Cortex of kidney (tissue), 1 donor: ENCODE measurements around the gene UNC13C.

Source experiments
- DNase-seq: peaks from one replicate; lab custom pipeline; 2025; lab: John Stamatoyannopoulos, UW

Gene UNC13C

DNA sequence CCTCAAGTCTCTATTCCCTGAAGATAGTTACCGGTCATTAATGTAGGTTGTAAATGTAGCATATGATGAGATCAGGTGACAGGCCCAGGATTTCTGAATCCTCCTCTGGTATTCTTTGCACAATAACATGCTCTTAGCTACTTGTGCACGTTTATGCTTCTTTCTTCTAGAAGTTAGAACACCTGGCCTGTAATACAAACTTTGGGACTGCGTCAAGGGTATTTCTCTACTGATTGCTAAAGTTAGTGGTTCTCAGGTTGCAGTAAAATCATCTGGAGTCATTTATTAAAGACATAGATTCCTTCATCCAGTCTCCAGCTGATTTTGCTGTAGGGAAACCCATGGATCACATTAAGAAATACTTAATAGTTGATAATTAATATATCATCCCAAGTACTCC lies 48.0 kb downstream of the UNC13C start:
- no peak for DNase-seq

GRCh38 chr15:54026891-54027290 lies 48.6 kb downstream of the UNC13C start:
- DNase-seq: no peak

- DNase-seq: no peak
These were observed 50.8 kb downstream of the UNC13C start for GRCh38 chr15:54029081-54029480.

DNA sequence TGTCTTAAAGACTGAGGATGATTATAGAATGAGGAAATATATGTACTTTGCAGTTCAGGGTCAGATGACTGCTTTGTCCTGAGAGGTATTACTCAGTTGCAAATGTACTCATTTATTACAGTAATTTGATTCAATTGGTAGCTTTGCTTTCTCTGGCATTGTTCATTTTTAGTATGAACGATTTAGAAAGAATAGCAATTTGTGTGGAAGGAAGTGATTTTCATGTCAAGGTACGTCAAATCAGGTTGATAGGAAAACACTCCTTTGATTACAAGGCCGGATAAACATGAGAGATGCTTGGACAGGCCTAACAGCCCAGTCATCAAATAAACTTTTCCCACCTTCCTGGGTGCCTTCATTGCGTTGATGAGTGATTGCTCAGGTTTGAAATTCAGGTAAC lies 53.8 kb downstream of the UNC13C start:
- DNase-seq: no peak

- no peak for DNase-seq
These were observed 55.2 kb downstream of the UNC13C start for GRCh38 chr15:54033356-54033860.

GRCh38 chr15:54033869-54034458 lies 55.7 kb downstream of the UNC13C start:
- no peak for DNase-seq

DNA sequence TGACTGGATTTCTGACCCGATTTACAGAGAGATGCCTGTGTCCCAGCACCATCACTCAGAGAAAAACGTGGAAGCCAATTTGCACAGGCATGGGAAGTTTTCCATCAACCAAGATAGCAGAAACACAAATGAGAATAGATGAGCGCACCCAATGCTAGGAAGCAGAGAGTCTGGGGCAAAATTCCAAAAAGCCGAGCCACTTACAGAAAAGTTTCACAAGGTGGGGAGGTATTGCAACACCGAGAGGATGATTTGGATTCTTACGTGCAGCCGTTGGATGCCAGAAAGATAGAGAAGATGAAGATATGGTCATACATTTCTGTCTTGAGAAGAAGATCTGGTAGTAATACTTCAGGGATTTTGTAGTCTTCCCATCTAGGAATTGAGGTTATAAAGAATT lies 57.4 kb downstream of the UNC13C start:
- no peak for DNase-seq

GRCh38 chr15:54045397-54045796 lies 67.2 kb downstream of the UNC13C start:
- DNase-seq: no peak

DNA sequence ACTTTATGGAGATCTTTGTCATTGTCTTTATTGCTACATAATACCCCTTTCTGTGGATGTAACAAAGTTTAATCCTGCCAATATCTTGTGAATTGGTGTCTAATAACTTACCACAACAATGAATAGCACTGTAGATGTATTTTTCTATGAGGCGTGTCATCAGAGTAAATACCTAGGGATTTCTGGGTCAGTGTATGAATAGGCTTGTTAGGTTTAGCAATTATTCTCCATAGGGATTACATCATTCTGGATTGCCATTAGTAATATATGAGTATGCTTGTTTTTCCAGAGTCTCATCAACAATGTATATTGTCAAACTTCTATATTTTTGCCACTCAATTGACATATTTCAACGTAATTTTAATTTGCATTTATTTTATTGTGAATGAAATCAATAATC lies 67.9 kb downstream of the UNC13C start:
- no peak for DNase-seq

DNA sequence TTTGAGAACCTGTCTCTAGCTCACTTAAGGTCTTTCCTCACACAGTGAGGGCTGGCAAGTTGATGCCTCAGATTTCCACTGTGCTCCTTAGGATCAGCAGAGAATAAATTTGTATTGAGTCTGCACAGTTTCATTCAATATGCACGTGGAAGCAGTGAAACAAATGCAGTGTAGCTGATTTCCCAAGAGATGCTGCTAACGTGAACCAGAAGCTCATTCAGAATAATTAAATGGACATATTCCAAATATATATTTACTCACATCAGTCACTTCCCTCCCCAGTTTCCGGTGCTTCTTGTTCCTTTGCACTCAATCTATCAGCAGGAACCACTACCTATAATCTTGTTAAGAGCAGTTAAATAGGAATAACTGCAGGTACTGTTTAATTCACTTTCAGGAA lies 86.1 kb downstream of the UNC13C start:
- DNase-seq: no peak

GRCh38 chr15:54066403-54066802 lies 88.2 kb downstream of the UNC13C start:
- DNase-seq: no peak

- DNase-seq: no peak
These were observed 104.7 kb downstream of the UNC13C start for GRCh38 chr15:54082836-54083492.

DNA sequence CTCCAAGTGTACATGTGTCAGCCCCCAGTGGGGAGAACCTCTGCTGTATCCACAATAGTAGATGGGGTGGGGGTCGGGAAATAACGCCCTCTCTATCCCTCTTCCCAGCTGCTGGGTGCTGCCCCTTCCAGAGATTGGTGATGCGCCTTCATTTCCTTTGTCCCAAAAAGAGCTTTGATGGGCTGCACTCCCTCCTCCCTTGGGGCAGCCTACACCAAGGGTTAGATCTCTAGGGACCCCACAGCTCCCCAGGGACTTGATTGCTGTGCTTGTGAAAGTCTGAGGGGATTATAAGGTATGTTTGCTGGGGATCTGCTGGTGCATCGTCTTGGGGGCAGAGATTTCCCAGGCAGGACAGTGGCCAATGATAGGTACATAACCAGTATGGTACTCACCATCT lies 105.3 kb downstream of the UNC13C start:
- no peak for DNase-seq

DNA sequence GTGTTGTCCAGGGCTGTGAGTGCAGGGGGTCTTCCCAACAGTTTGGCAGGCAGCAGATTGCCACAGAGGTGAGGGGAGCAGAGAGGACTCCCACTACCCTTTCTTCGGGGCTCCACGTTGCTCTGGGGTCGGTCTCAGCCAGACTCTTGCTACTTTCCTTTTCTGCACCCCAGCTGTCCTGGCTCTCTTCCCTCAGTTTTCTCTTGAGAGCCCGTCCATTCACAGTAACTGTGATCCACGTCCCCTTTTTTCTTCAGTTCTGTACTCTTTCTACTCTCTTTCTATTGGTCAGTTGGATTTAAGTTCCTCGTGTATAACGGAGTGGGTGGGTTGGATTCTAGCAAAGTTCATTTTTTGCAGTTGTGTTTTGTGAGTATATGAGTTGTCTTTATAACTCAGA lies 105.8 kb downstream of the UNC13C start:
- no peak for DNase-seq

GRCh38 chr15:54088837-54089236 lies 110.6 kb downstream of the UNC13C start:
- DNase-seq: no peak

DNA sequence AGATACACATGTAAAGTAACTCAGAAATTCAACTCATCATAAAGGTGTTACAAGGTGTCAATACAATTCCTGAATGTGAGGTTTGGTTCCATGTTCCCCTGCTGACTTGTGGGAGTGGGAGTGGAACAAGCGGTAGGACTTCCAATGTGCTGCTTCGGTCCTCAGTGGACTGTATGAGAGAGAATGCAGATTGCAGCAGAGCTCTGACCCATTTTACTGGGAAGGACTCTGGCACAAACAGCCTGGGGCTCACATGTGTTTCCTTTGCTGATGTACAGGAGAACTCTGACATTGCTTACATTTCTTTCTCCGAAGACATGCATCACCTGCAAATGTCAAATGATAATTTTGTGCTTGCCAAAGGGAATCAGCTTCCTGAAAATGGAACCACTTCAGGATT lies 111.5 kb downstream of the UNC13C start:
- no peak for DNase-seq

GRCh38 chr15:54091651-54092050 lies 113.4 kb downstream of the UNC13C start:
- DNase-seq: no peak

DNA sequence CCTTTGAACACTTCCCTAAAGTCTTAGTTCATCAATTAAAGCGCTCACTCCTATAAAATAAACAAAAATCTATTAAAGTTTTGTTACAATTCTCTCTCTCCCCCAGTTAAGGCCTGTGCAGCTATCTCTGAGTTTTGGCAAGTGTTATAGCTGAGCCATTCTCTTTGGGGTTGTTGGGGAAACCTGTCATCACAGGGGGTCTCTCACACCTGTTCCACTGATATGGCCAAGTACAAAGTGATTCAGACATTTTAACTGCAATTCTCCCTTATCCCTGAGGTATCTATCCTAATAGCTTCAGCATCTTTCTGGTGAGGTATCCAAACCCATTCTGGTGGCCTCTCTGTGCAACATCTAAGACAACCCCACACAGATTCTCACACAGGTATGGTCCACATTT lies 116.4 kb downstream of the UNC13C start:
- no peak for DNase-seq

DNA sequence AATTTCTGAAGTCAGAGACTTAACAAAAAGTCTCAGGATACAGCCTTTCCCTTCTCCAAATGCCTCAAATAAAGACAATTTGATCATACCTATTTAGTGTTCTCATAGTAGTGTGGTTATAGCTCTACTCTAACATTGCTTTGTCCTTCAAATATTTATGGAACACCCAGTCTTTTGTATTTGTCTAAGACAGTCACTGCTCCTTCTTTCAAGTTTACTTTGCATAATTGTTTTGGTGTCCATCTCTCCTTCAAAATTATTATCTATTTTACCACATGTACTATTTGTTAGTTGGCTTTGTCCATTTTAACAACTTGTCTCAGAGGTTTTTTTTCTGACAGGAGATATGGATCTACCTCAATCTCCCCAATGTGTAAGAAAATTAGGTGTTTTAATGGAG lies 118.8 kb downstream of the UNC13C start:
- no peak for DNase-seq

DNA sequence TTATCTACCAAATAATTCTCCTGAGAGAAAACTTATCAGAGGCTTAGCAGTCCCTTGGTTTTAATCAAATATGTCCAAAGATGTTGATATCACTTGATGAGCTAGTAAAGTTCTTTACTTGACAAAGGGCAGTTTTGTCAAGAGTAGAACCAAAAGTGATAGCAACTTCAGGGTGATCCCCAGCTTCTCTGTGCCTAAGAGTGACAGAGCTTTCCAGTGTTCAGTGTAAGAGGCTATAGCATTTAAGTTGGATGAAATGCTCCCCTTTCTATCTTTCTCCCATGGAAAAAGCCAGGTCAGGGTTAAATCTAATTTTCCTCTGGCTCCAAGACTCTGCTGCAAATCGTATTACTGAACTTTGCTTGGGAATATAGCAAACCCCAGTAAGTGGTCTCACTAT lies 120.8 kb downstream of the UNC13C start:
- no peak for DNase-seq

- no peak for DNase-seq
These were observed 123.5 kb downstream of the UNC13C start for GRCh38 chr15:54101664-54102270.

GRCh38 chr15:54102704-54103103 lies 124.5 kb downstream of the UNC13C start:
- no peak for DNase-seq

DNA sequence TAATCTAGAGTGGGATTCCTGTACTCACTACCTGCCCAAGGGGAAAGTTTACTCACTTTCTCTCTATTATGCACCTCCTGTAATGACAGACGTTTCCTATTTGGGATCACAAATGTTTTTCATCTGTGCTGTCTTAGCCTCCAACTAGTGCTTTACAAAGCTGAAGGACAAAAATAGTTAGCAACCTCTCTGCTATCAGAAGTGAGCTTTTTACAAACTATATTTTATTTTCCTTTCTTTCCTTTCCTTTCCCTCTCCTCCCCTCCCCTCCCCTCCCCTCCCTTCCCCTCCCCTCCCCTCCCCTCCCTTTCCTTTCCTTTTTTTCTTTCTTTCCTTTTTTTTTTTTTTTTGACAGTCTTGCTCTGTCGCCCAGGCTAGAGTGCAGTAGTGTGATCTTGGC lies 130.8 kb downstream of the UNC13C start:
- DNase-seq: no peak

DNA sequence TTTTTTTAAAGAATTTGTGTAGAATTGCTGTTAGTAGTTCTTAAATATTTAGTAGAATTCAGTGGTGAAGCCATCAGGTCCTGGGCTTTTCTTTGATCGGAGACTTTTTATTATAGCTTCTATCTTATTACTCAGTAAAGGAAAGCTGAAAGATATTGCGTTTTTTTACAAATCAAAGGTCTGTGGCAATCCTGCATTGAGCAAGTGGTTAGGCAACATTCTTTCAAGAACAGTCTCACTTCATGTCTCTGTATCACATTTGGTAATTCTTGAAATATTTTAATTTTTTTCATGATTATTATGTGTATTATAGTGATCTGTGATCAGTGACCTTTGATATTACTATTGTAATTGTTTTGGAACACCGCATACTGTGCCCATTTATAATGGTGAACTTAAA lies 140.8 kb downstream of the UNC13C start:
- no peak for DNase-seq
